ENCODE results near the gene CHD9NB. TPM values are rescaled to one million over a fixed set of nuclear protein-coding genes. Genes with fewer than 3 reads are reported as not detected.

Gene CHD9NB
- total and polyA plus RNA-seq, 10 of the 15 experiments (the other 5 are each of a cell fraction or from before 2014, with no cell fraction given): 0.14 to 1.6 (median 0.73) TPM

GRCh38 chr16:53043986-53044601 lies 8.6 kb downstream of the CHD9NB start (continued):
- no peak for TF ChIP-seq PAX5 (IDR thresholded peaks at IDR 0.05; ENCODE audit: borderline replicate concordance, low read depth, low read length)
- TF ChIP-seq, protein P1, sequence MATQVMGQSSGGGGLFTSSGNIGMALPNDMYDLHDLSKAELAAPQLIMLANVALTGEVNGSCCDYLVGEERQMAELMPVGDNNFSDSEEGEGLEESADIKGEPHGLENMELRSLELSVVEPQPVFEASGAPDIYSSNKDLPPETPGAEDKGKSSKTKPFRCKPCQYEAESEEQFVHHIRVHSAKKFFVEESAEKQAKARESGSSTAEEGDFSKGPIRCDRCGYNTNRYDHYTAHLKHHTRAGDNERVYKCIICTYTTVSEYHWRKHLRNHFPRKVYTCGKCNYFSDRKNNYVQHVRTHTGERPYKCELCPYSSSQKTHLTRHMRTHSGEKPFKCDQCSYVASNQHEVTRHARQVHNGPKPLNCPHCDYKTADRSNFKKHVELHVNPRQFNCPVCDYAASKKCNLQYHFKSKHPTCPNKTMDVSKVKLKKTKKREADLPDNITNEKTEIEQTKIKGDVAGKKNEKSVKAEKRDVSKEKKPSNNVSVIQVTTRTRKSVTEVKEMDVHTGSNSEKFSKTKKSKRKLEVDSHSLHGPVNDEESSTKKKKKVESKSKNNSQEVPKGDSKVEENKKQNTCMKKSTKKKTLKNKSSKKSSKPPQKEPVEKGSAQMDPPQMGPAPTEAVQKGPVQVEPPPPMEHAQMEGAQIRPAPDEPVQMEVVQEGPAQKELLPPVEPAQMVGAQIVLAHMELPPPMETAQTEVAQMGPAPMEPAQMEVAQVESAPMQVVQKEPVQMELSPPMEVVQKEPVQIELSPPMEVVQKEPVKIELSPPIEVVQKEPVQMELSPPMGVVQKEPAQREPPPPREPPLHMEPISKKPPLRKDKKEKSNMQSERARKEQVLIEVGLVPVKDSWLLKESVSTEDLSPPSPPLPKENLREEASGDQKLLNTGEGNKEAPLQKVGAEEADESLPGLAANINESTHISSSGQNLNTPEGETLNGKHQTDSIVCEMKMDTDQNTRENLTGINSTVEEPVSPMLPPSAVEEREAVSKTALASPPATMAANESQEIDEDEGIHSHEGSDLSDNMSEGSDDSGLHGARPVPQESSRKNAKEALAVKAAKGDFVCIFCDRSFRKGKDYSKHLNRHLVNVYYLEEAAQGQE (IDR thresholded peaks at IDR 0.05; ENCODE audit: low read depth, low read length): no peak
- no peak for TF ChIP-seq JUNB (IDR thresholded peaks at IDR 0.05)

DNA sequence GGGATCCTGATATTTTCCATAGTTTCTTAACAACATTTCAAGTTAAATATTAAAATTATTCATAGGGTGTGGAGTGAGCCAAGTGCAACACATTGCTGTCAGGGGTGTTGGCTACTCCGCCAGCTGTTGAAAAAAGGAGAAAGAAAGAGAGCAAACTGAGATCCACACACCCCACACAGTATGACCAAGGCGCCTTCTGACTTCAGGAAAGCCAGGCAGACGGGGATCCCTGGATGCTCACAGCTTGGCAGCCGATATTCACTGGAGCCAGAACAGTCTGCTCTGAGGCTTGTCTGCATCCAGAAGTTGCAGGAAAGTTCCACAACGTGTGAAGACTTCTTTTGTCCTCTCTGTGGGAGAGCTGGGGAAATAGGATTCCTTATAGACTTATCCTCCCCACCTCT lies 9.3 kb downstream of the CHD9NB start:
- WGBS (ENCODE audit: insufficient coverage, insufficient replicate concordance, low lambda C conversion rate, missing lambda C conversion rate): 40% methylated on average over 5 of the region's 5 CpGs
- TF ChIP-seq JUND (IDR thresholded peaks at IDR 0.05; ENCODE audit: low read depth, low read length): no peak
- no peak for TF ChIP-seq POLR2AphosphoS5 (IDR thresholded peaks at IDR 0.05; ENCODE audit: low read length)
- no peak for TF ChIP-seq ZNF622 (IDR thresholded peaks at IDR 0.05)
- no peak for TF ChIP-seq YBX1 (IDR thresholded peaks at IDR 0.05)
- no peak for TF ChIP-seq MTA3 (IDR thresholded peaks at IDR 0.05; ENCODE audit: borderline replicate concordance, low read length)
- TF ChIP-seq PML (IDR thresholded peaks at IDR 0.05; ENCODE audit: low read length): no peak
- no peak for TF ChIP-seq PRDM15 (CRISPR knock-in tag; IDR thresholded peaks at IDR 0.05)
- no peak for TF ChIP-seq POLR2AphosphoS2 (IDR thresholded peaks at IDR 0.05; ENCODE audit: low read depth, low read length)
- TF ChIP-seq ZBTB4 (CRISPR knock-in tag; IDR thresholded peaks at IDR 0.05): no peak

More for the DNA sequence above, 9.3 kb downstream of the CHD9NB start:
- in situ Hi-C loops (cut with MboI) (no loop called here), intact Hi-C loops (cut with micrococcal nuclease; ENCODE audit: unreplicated experiment) (no loop called here)
- DNase-seq (ENCODE audit: low read depth, low spot score) (no peak), ATAC-seq (no peak), FAIRE-seq (no peak)
- Histone ChIP-seq H3K9me3 (replicated peaks; ENCODE audit: control insufficient read depth, insufficient read depth, low read length) (no peaks in the 10 kb centered on the region), H3K9ac (ENCODE audit: control insufficient read depth, insufficient read depth, low read length) (no peak overlapping the region), H3K36me3 (ENCODE audit: control insufficient read depth in 2 of 2, insufficient read depth in 2 of 2, low read length in 1 of 2) (no peaks in the 10 kb centered on the region), H3K27ac (ENCODE audit: control insufficient read depth, insufficient read depth) (no peak overlapping the region), H4K20me1 (ENCODE audit: control insufficient read depth, insufficient read depth) (no peaks in the 10 kb centered on the region), H2AFZ (ENCODE audit: control insufficient read depth, low read depth, low read length) (no peak overlapping the region), H3K79me2 (ENCODE audit: control insufficient read depth, insufficient read depth, low read length) (no peaks in the 10 kb centered on the region), H3K4me1 (ENCODE audit: control insufficient read depth, insufficient read depth, low read length) (peaks cover 3% of the 10 kb centered on the region; the same call in 1 of the 2 replicates), H3K4me2 (ENCODE audit: control insufficient read depth, insufficient read depth) (no peak overlapping the region), H3K27me3 (replicated peaks in 1 of 2; ENCODE audit: control insufficient read depth in 2 of 2, insufficient read depth in 2 of 2, low read length in 1 of 2) (no peaks in the 10 kb centered on the region), H3K4me3 (no peak overlapping the region)
- ChIA-PET RAD21 (ENCODE audit: unreplicated experiment) (no interaction called here), POLR2A (no interaction called here), SMC1A (ENCODE audit: uncharacterized antibody, unreplicated experiment) (no interaction called here), CTCF (interaction anchor here (0.6 kb wide), 1 partner anchor 92 kb away, joined by 3 read pairs; no protein-coding TSS in a partner anchor)
- no TSS peak for BruUV-seq (replicated peaks)

Measured in GM12878 (cell line).